Measurements from ENCODE around the gene RSL1D1.

RSL1D1 gene

GRCh38 chr16:11796227-11797165, 54.8 kb downstream of the RSL1D1 start:
- peak overlapping the region; percentile 91 for H2BK5ac ChIP-seq (ENCODE audit: low read length)
- no CpG with 5 or more reads among the region's 93 CpGs for WGBS, 2 donors (ENCODE audit: extremely low coverage in 2 of 2, insufficient read length in 2 of 2, insufficient replicate concordance in 1 of 2)
- no peak overlapping the region for H2BK15ac ChIP-seq (ENCODE audit: low read length)
- H3K79me1 ChIP-seq (ENCODE audit: low read depth, low read length) = peaks cover 2% of the 10 kb centered on the region
- H2AFZ ChIP-seq (ENCODE audit: low read length) = peak overlapping the region; percentile 84
- peaks cover 0 to 40% of the 10 kb centered on the region in 2 donors for H3K36me3 ChIP-seq (replicated peaks in 1 of 2; ENCODE audit: control insufficient read depth in 2 of 2, insufficient read depth in 2 of 2, low read length in 2 of 2)
- H4K91ac ChIP-seq (ENCODE audit: low read depth, low read length, poor library complexity) = no peak overlapping the region
- H3K4me2 ChIP-seq (ENCODE audit: insufficient read depth, low read length, poor library complexity, severe bottlenecking) = peak overlapping the region; percentile 55
- no peak overlapping the region for H3K14ac ChIP-seq (ENCODE audit: low read length)
- H3K9me3 ChIP-seq (replicated peaks in 1 of 2; ENCODE audit: control insufficient read depth in 2 of 2, insufficient read depth in 1 of 2, low read depth in 1 of 2, low read length in 2 of 2) = no peaks in the 10 kb centered on the region
- H3K27me3 ChIP-seq (ENCODE audit: control insufficient read depth in 3 of 3, insufficient read depth in 3 of 3, low read depth in 1 of 3, low read length in 3 of 3) = no peaks in the 10 kb centered on the region
- H2BK12ac ChIP-seq (ENCODE audit: low read length) = no peak overlapping the region
- H3K18ac ChIP-seq (ENCODE audit: low read length) = peak overlapping the region; percentile 95
- H3K4me3 ChIP-seq (ENCODE audit: low read length in 2 of 2) = peak overlapping the region; percentile 87 to 88
- H4K8ac ChIP-seq (ENCODE audit: low read depth, low read length) = no peak overlapping the region
- H3K23ac ChIP-seq (ENCODE audit: low read depth, low read length, poor library complexity) = peak overlapping the region; percentile 82
- no peak overlapping the region for H3K4ac ChIP-seq (ENCODE audit: low read length)
- H3K4me1 ChIP-seq (ENCODE audit: control insufficient read depth in 2 of 2, insufficient read depth in 1 of 2, low read depth in 1 of 2, low read length in 2 of 2) = peaks cover 12 to 21% of the 10 kb centered on the region in 2 donors
- no peak overlapping the region for H2BK120ac ChIP-seq (ENCODE audit: low read depth, low read length)
- no peak for DNase-seq (ENCODE audit: low spot score)
- H3K27ac ChIP-seq (replicated peaks; ENCODE audit: low read length) = peak overlapping the region; percentile 68
- H3K9ac ChIP-seq (ENCODE audit: low read depth, low read length, poor library complexity) = peak overlapping the region; percentile 96
- H2AK5ac ChIP-seq (ENCODE audit: low read depth, low read length) = peak overlapping the region; percentile 40

DNA sequence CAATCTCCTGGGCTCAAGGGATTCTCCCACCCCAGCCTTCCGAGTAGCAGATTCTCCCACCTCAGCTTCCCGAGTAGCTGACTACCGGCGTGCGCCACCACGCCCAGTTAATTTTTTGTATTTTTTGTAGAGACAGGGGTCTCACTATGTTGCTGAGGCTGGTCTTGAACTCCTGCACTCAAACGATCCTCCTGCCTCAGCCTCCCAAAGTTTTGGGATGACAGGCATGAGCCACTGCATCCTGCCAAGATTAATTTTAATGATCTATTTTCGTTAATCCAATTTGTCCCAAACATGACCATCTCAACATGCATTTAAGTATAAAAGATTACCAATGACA, 55.5 kb downstream of the RSL1D1 start:
- Histone ChIP-seq H3K14ac (ENCODE audit: low read length) (no peak overlapping the region), H4K8ac (ENCODE audit: low read depth, low read length) (no peak overlapping the region), H3K4me1 (ENCODE audit: control insufficient read depth in 2 of 2, insufficient read depth in 1 of 2, low read depth in 1 of 2, low read length in 2 of 2) (peaks cover 17 to 21% of the 10 kb centered on the region in 2 donors), H3K18ac (ENCODE audit: low read length) (no peak overlapping the region), H3K36me3 (replicated peaks in 1 of 2; ENCODE audit: control insufficient read depth in 2 of 2, insufficient read depth in 2 of 2, low read length in 2 of 2) (peaks cover 0 to 46% of the 10 kb centered on the region in 2 donors), H2AK5ac (ENCODE audit: low read depth, low read length) (no peak overlapping the region), H3K9me3 (replicated peaks in 1 of 2; ENCODE audit: control insufficient read depth in 2 of 2, insufficient read depth in 1 of 2, low read depth in 1 of 2, low read length in 2 of 2) (no peaks in the 10 kb centered on the region), H2BK12ac (ENCODE audit: low read length) (no peak overlapping the region), H2BK120ac (ENCODE audit: low read depth, low read length) (no peak overlapping the region), H3K4me2 (ENCODE audit: insufficient read depth, low read length, poor library complexity, severe bottlenecking) (peak overlapping the region; percentile 55), H3K4ac (ENCODE audit: low read length) (no peak overlapping the region), H3K23ac (ENCODE audit: low read depth, low read length, poor library complexity) (no peak overlapping the region), H3K4me3 (ENCODE audit: low read length in 2 of 2) (peak overlapping the region in 1 of 2 donors; percentile 88), H3K79me1 (ENCODE audit: low read depth, low read length) (peaks cover 4% of the 10 kb centered on the region), H2BK15ac (ENCODE audit: low read length) (no peak overlapping the region), H4K91ac (ENCODE audit: low read depth, low read length, poor library complexity) (no peak overlapping the region), H3K27me3 (ENCODE audit: control insufficient read depth in 3 of 3, insufficient read depth in 3 of 3, low read depth in 1 of 3, low read length in 3 of 3) (no peaks in the 10 kb centered on the region), H2AFZ (ENCODE audit: low read length) (no peak overlapping the region), H2BK5ac (ENCODE audit: low read length) (no peak overlapping the region), H3K9ac (ENCODE audit: low read depth, low read length, poor library complexity) (no peak overlapping the region), H3K27ac (replicated peaks; ENCODE audit: low read length) (no peak overlapping the region)
- DNase-seq (ENCODE audit: low spot score) = no peak
- WGBS, 2 donors (ENCODE audit: extremely low coverage in 2 of 2, insufficient read length in 2 of 2, insufficient replicate concordance in 1 of 2) = no CpG with 5 or more reads among the region's 8 CpGs

- H3K9me3 ChIP-seq (replicated peaks in 1 of 2; ENCODE audit: control insufficient read depth in 2 of 2, insufficient read depth in 1 of 2, low read depth in 1 of 2, low read length in 2 of 2) = no peaks in the 10 kb centered on the region
- no peak overlapping the region for H3K18ac ChIP-seq (ENCODE audit: low read length)
- DNase-seq (ENCODE audit: low spot score) = no peak
- H4K91ac ChIP-seq (ENCODE audit: low read depth, low read length, poor library complexity) = no peak overlapping the region
- no peak overlapping the region for H2BK15ac ChIP-seq (ENCODE audit: low read length)
- H2BK120ac ChIP-seq (ENCODE audit: low read depth, low read length) = no peak overlapping the region
- H3K27ac ChIP-seq (replicated peaks; ENCODE audit: low read length) = no peak overlapping the region
- WGBS, 2 donors (ENCODE audit: extremely low coverage in 2 of 2, insufficient read length in 2 of 2, insufficient replicate concordance in 1 of 2) = no CpG with 5 or more reads among the region's 20 CpGs
- H3K36me3 ChIP-seq (replicated peaks in 1 of 2; ENCODE audit: control insufficient read depth in 2 of 2, insufficient read depth in 2 of 2, low read length in 2 of 2) = peaks cover 0 to 49% of the 10 kb centered on the region in 2 donors
- peak overlapping the region in 1 of 2 donors; percentile 88 for H3K4me3 ChIP-seq (ENCODE audit: low read length in 2 of 2)
- H2BK5ac ChIP-seq (ENCODE audit: low read length) = no peak overlapping the region
- peaks cover 17 to 21% of the 10 kb centered on the region in 2 donors for H3K4me1 ChIP-seq (ENCODE audit: control insufficient read depth in 2 of 2, insufficient read depth in 1 of 2, low read depth in 1 of 2, low read length in 2 of 2)
- H3K4me2 ChIP-seq (ENCODE audit: insufficient read depth, low read length, poor library complexity, severe bottlenecking) = no peak overlapping the region
- no peak overlapping the region for H2AFZ ChIP-seq (ENCODE audit: low read length)
- no peak overlapping the region for H3K4ac ChIP-seq (ENCODE audit: low read length)
- no peak overlapping the region for H4K8ac ChIP-seq (ENCODE audit: low read depth, low read length)
- H3K27me3 ChIP-seq (ENCODE audit: control insufficient read depth in 3 of 3, insufficient read depth in 3 of 3, low read depth in 1 of 3, low read length in 3 of 3) = no peaks in the 10 kb centered on the region
- peaks cover 4% of the 10 kb centered on the region for H3K79me1 ChIP-seq (ENCODE audit: low read depth, low read length)
- no peak overlapping the region for H2BK12ac ChIP-seq (ENCODE audit: low read length)
- H3K9ac ChIP-seq (ENCODE audit: low read depth, low read length, poor library complexity) = no peak overlapping the region
- H3K14ac ChIP-seq (ENCODE audit: low read length) = no peak overlapping the region
- H2AK5ac ChIP-seq (ENCODE audit: low read depth, low read length) = no peak overlapping the region
- no peak overlapping the region for H3K23ac ChIP-seq (ENCODE audit: low read depth, low read length, poor library complexity)
Measured at GRCh38 chr16:11794996-11795886, 56.1 kb downstream of the RSL1D1 start.

GRCh38 chr16:11794447-11794846, 56.9 kb downstream of the RSL1D1 start:
- Histone ChIP-seq H3K4me1 (ENCODE audit: control insufficient read depth in 2 of 2, insufficient read depth in 1 of 2, low read depth in 1 of 2, low read length in 2 of 2) (peaks cover 17 to 20% of the 10 kb centered on the region in 2 donors), H2BK5ac (ENCODE audit: low read length) (no peak overlapping the region), H3K18ac (ENCODE audit: low read length) (no peak overlapping the region), H3K4me3 (ENCODE audit: low read length in 2 of 2) (no peak overlapping the region), H3K36me3 (replicated peaks in 1 of 2; ENCODE audit: control insufficient read depth in 2 of 2, insufficient read depth in 2 of 2, low read length in 2 of 2) (peaks cover 0 to 55% of the 10 kb centered on the region in 2 donors), H2BK12ac (ENCODE audit: low read length) (no peak overlapping the region), H3K4me2 (ENCODE audit: insufficient read depth, low read length, poor library complexity, severe bottlenecking) (no peak overlapping the region), H3K27ac (replicated peaks; ENCODE audit: low read length) (no peak overlapping the region), H2BK120ac (ENCODE audit: low read depth, low read length) (no peak overlapping the region), H4K8ac (ENCODE audit: low read depth, low read length) (no peak overlapping the region), H2BK15ac (ENCODE audit: low read length) (no peak overlapping the region), H2AK5ac (ENCODE audit: low read depth, low read length) (no peak overlapping the region), H2AFZ (ENCODE audit: low read length) (no peak overlapping the region), H4K91ac (ENCODE audit: low read depth, low read length, poor library complexity) (no peak overlapping the region), H3K79me1 (ENCODE audit: low read depth, low read length) (peaks cover 4% of the 10 kb centered on the region), H3K9ac (ENCODE audit: low read depth, low read length, poor library complexity) (no peak overlapping the region), H3K27me3 (ENCODE audit: control insufficient read depth in 3 of 3, insufficient read depth in 3 of 3, low read depth in 1 of 3, low read length in 3 of 3) (no peaks in the 10 kb centered on the region), H3K14ac (ENCODE audit: low read length) (no peak overlapping the region), H3K23ac (ENCODE audit: low read depth, low read length, poor library complexity) (no peak overlapping the region), H3K4ac (ENCODE audit: low read length) (no peak overlapping the region), H3K9me3 (replicated peaks in 1 of 2; ENCODE audit: control insufficient read depth in 2 of 2, insufficient read depth in 1 of 2, low read depth in 1 of 2, low read length in 2 of 2) (no peaks in the 10 kb centered on the region)
- WGBS, 2 donors (ENCODE audit: extremely low coverage in 2 of 2, insufficient read length in 2 of 2, insufficient replicate concordance in 1 of 2) = no CpG with 5 or more reads among the region's 2 CpGs
- DNase-seq (ENCODE audit: low spot score) = no peak

All from neuronal stem cell (in vitro differentiated cells).